MM.1S (cell line): Measurements from ENCODE around the gene IKBKE.

Source experiments
- DNase-seq: peaks from one replicate; pipeline ENCODE4 v3.0.0-alpha.2; 2015
- H2AFZ ChIP-seq: fragments of 300-600 bp; sonication (generic); 2 replicates; pipeline ENCODE4 v1.6.0; 2016; ENCODE audit warnings: antibody characterized with exemption, low read length
- H3F3A ChIP-seq: fragments of 300-600 bp; sonication (generic); 2 replicates; pipeline ENCODE4 v1.6.1; 2016; ENCODE audit warnings: mild to moderate bottlenecking, antibody characterized with exemption, low read length, moderate library complexity, mixed read lengths; ENCODE audit not compliant: insufficient read depth
- H3K27ac ChIP-seq: fragments of 300-600 bp; sonication (generic); 2 replicates; pipeline ENCODE4 v1.5.1; 2016; ENCODE audit warnings: mild to moderate bottlenecking, low read length
- H3K27me3 ChIP-seq: fragments of 300-600 bp; sonication (generic); replicated peaks from 2 replicates; pipeline ENCODE4 v1.6.0; 2016; ENCODE audit warnings: low read length; ENCODE audit not compliant: insufficient read depth
- H3K36me3 ChIP-seq: fragments of 300-600 bp; sonication (generic); replicated peaks from 2 replicates; pipeline ENCODE4 v1.6.1; 2016; ENCODE audit warnings: mild to moderate bottlenecking, low read length, mixed read lengths; ENCODE audit not compliant: insufficient read depth
- H3K4me1 ChIP-seq: fragments of 300-600 bp; sonication (generic); 2 replicates; pipeline ENCODE4 v1.6.1; 2016; ENCODE audit warnings: low read length, mixed read lengths
- H3K4me2 ChIP-seq: fragments of 300-600 bp; sonication (generic); 2 replicates; pipeline ENCODE4 v1.6.0; 2016; ENCODE audit warnings: low read depth, low read length
- H3K4me3 ChIP-seq: fragments of 300-600 bp; sonication (generic); 2 replicates; pipeline ENCODE4 v1.5.1; 2016; ENCODE audit warnings: low read length, mixed read lengths
- H3K79me2 ChIP-seq: fragments of 300-600 bp; sonication (generic); 2 replicates; pipeline ENCODE4 v1.6.1; 2016; ENCODE audit warnings: mixed run types, low read length, mixed read lengths
- H3K9ac ChIP-seq: fragments of 300-600 bp; sonication (generic); 2 replicates; pipeline ENCODE4 v1.6.1; 2016; ENCODE audit warnings: low read length, mixed read lengths
- H3K9me2 ChIP-seq: fragments of 300-600 bp; sonication (generic); replicated peaks from 2 replicates; pipeline ENCODE4 v1.6.1; 2016; ENCODE audit warnings: mild to moderate bottlenecking, low read length, mixed read lengths; ENCODE audit not compliant: insufficient read depth
- H3K9me3 ChIP-seq: fragments of 300-600 bp; sonication (generic); replicated peaks from 2 replicates; pipeline ENCODE4 v1.6.1; 2016; ENCODE audit warnings: mild to moderate bottlenecking, low read length, mixed read lengths; ENCODE audit not compliant: insufficient read depth
- H4K20me1 ChIP-seq: fragments of 300-600 bp; sonication (generic); 2 replicates; pipeline ENCODE4 v1.6.1; 2016; ENCODE audit warnings: mild to moderate bottlenecking, low read length, moderate library complexity, mixed read lengths; ENCODE audit not compliant: insufficient read depth
- EZH2 ChIP-seq: fragments of 300-600 bp; sonication (generic); optimal IDR thresholded peaks from 2 replicates; pipeline ENCODE3; 2017; ENCODE audit warnings: low read depth, mild to moderate bottlenecking, antibody characterized with exemption, low read length, mixed read lengths
- EZH2phosphoT487 ChIP-seq: fragments of 300-600 bp; sonication (generic); IDR thresholded peaks from 2 replicates; pipeline ENCODE4 v1.6.1; 2018; ENCODE audit warnings: antibody characterized with exemption, low read length
- TF ChIP-seq, protein P1 (sequence below): fragments of 300-600 bp; sonication (generic); IDR thresholded peaks from 2 replicates; pipeline ENCODE4 v1.5.1; 2016; ENCODE audit warnings: antibody characterized with exemption, low read length, mixed read lengths

The IKBKE gene

DNA sequence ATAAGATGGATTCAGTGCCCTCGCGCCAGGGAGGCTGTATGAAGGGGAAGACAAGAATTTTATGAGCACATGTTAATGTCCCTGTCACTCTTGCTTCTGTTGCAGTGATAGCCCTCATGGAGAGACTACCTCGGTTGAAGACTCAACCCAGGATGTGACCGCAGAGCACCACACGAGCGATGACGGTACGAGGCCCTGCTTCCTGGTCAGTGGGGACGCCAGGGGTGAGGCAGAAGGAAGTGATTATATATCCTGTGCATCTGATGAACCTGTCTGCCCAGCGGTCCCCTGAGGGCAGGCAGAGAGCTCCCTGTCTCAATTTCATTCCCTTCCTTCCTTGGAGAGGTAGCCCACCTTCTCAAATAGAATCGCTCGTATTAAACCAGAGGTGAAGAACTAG is 20.0 kb upstream of the IKBKE start:
- H3K4me2 ChIP-seq = no peak overlapping the region
- H4K20me1 ChIP-seq = no peaks in the 10 kb centered on the region
- no peaks in the 10 kb centered on the region for H3K36me3 ChIP-seq
- no peaks in the 10 kb centered on the region for H3K79me2 ChIP-seq
- H3K9ac ChIP-seq = no peak overlapping the region
- no peaks in the 10 kb centered on the region for H3F3A ChIP-seq
- H3K27ac ChIP-seq = no peak overlapping the region
- DNase-seq = no peak
- no peaks in the 10 kb centered on the region for H3K9me3 ChIP-seq
- TF ChIP-seq EZH2phosphoT487 = no peak
- no peaks in the 10 kb centered on the region for H3K27me3 ChIP-seq
- no peak overlapping the region for H2AFZ ChIP-seq
- H3K4me1 ChIP-seq = no peaks in the 10 kb centered on the region
- H3K9me2 ChIP-seq = no peaks in the 10 kb centered on the region
- no peak overlapping the region for H3K4me3 ChIP-seq

DNA sequence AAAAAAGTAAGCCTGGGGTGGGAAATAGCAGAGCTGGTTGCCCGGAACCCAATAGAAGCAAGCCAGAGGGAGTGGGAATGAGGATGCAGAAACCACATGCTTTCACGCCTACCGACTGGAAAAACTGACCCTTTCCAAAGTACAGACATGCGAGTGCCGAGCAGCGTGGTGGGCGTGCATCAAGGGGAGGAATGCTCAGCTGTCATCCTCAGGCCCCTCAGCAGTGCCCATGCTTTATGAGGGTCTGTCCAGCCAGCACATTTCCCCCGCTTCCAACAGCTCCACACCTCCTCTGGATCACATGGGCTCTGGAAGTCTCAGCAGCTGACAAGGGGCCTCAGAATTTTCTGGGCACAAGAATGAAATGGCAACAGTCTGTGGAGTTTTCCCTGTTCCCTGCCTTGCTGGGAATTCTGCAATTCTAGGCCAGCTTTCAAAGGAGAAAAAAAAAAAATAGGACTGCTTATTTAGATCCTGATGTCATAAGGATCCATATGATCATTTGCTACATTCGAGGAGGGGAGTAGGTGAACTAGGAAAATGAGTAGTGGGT is 19.1 kb upstream of the IKBKE start:
- H3K4me1 ChIP-seq = peaks cover under 1% of the 10 kb centered on the region
- H3K9me2 ChIP-seq = no peaks in the 10 kb centered on the region
- no peaks in the 10 kb centered on the region for H4K20me1 ChIP-seq
- no peak overlapping the region for H3K9ac ChIP-seq
- H3K79me2 ChIP-seq = no peaks in the 10 kb centered on the region
- H3K4me3 ChIP-seq = no peak overlapping the region
- H3K4me2 ChIP-seq = no peak overlapping the region
- H3K36me3 ChIP-seq = no peaks in the 10 kb centered on the region
- no peak overlapping the region for H3K27ac ChIP-seq
- DNase-seq = no peak
- H3K27me3 ChIP-seq = no peaks in the 10 kb centered on the region
- H3F3A ChIP-seq = no peaks in the 10 kb centered on the region
- TF ChIP-seq, protein P1, sequence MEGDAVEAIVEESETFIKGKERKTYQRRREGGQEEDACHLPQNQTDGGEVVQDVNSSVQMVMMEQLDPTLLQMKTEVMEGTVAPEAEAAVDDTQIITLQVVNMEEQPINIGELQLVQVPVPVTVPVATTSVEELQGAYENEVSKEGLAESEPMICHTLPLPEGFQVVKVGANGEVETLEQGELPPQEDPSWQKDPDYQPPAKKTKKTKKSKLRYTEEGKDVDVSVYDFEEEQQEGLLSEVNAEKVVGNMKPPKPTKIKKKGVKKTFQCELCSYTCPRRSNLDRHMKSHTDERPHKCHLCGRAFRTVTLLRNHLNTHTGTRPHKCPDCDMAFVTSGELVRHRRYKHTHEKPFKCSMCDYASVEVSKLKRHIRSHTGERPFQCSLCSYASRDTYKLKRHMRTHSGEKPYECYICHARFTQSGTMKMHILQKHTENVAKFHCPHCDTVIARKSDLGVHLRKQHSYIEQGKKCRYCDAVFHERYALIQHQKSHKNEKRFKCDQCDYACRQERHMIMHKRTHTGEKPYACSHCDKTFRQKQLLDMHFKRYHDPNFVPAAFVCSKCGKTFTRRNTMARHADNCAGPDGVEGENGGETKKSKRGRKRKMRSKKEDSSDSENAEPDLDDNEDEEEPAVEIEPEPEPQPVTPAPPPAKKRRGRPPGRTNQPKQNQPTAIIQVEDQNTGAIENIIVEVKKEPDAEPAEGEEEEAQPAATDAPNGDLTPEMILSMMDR = no peak
- no peak for TF ChIP-seq EZH2phosphoT487
- no peak for TF ChIP-seq EZH2
- no peak overlapping the region for H2AFZ ChIP-seq
- no peaks in the 10 kb centered on the region for H3K9me3 ChIP-seq

DNA sequence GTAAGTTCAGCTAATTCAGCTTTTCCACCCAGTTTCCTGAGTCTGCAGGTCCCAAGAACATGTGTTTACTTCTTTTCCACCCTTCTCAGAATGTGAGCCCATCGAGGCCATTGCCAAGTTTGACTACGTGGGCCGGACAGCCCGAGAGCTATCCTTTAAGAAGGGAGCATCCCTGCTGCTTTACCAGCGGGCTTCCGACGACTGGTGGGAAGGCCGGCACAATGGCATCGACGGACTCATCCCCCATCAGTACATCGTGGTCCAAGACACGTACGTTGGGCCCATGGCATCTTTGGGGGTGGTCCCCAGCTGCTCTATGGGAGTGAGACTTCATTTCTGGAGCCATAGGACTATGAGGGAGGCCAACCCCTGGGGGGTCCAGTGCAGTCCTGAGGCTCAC is 17.2 kb upstream of the IKBKE start:
- Histone ChIP-seq H3K79me2 (no peaks in the 10 kb centered on the region), H3K9me2 (no peaks in the 10 kb centered on the region), H3K9ac (no peak overlapping the region), H3K4me1 (peaks cover 17% of the 10 kb centered on the region), H3K9me3 (no peaks in the 10 kb centered on the region), H3K27me3 (no peaks in the 10 kb centered on the region), H3K27ac (no peak overlapping the region), H3K4me2 (no peak overlapping the region), H2AFZ (no peak overlapping the region), H3F3A (no peaks in the 10 kb centered on the region), H4K20me1 (no peaks in the 10 kb centered on the region), H3K36me3 (no peaks in the 10 kb centered on the region), H3K4me3 (no peak overlapping the region)
- TF ChIP-seq, protein P1 = no peak
- TF ChIP-seq EZH2phosphoT487 = no peak
- TF ChIP-seq EZH2 = no peak
- DNase-seq = no peak

DNA sequence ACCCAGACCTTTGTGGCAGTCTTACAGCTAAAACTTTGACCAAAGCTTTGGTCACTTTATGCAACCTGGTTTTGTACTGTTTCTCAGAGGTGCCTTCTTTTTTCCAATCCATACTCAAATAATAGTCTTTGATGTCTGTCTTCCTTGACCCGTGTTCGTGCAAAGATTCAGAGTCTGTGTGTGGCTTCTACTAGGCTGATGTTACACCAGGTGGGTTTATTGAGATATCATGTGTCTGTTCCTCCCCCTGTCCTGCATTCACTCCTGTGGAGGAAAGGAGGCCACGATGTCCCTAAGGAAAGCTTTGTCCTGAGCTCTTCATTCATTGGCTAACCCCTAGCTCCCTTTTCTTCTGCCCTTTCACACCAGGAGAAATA is 15.0 kb upstream of the IKBKE start:
- H3K27ac ChIP-seq = no peak overlapping the region
- no peaks in the 10 kb centered on the region for H3K9me2 ChIP-seq
- no peak overlapping the region for H3K9ac ChIP-seq
- H3K79me2 ChIP-seq = no peaks in the 10 kb centered on the region
- H3K36me3 ChIP-seq = no peaks in the 10 kb centered on the region
- no peaks in the 10 kb centered on the region for H3K9me3 ChIP-seq
- H3K4me2 ChIP-seq = no peak overlapping the region
- H4K20me1 ChIP-seq = no peaks in the 10 kb centered on the region
- H3K4me1 ChIP-seq = peaks cover 17% of the 10 kb centered on the region
- no peak overlapping the region for H3K4me3 ChIP-seq
- no peak overlapping the region for H2AFZ ChIP-seq
- no peaks in the 10 kb centered on the region for H3F3A ChIP-seq
- DNase-seq = no peak
- TF ChIP-seq, protein P1 = no peak
- TF ChIP-seq EZH2 (no peak), EZH2phosphoT487 (no peak)
- H3K27me3 ChIP-seq = no peaks in the 10 kb centered on the region
